HCT116 (cell line): ENCODE data around the gene DLX5.

ENCODE experiments used
- CTCF ChIP-seq, 3 experiments: fragments of 200-600 bp in 1 of 3; sonication (generic) in 1 of 3; IDR thresholded peaks in 2 of 3; conservative IDR thresholded peaks in 1 of 3; 2 replicates each; pipeline ENCODE4 v1.5.1; 2012 to 2017; ENCODE audit warnings: low read depth in 2 of 3, low read length in 2 of 3, antibody characterized with exemption in 1 of 3, borderline replicate concordance in 1 of 3, control low read depth in 1 of 3, mild to moderate bottlenecking in 1 of 3, mixed read lengths in 1 of 3, mixed run types in 1 of 3, moderate library complexity in 1 of 3; ENCODE audit not compliant: insufficient read depth in 1 of 3
- EZH2 ChIP-seq: fragments of 200-600 bp; sonication (generic); IDR thresholded peaks from 2 replicates; pipeline ENCODE4 v1.6.1; 2017; ENCODE audit warnings: antibody characterized with exemption, mixed run types
- EZH2phosphoT487 ChIP-seq: fragments of 200-600 bp; IDR thresholded peaks from 2 replicates; pipeline ENCODE4 v1.6.1; 2018; ENCODE audit warnings: antibody characterized with exemption, borderline replicate concordance
- POLR2A ChIP-seq: IDR thresholded peaks from 2 replicates; pipeline ENCODE4 v1.7.0; 2011; ENCODE audit warnings: borderline replicate concordance; ENCODE audit not compliant: insufficient read depth, insufficient read length; ENCODE audit errors: extremely low read depth
- POLR2AphosphoS5 ChIP-seq: IDR thresholded peaks from 2 replicates; pipeline ENCODE4 v1.6.1; 2011; ENCODE audit warnings: mild to moderate bottlenecking, low read depth, low read length, moderate library complexity
- RAD21 ChIP-seq: IDR thresholded peaks from 2 replicates; pipeline ENCODE4 v1.6.1; 2012; ENCODE audit warnings: low read depth, mild to moderate bottlenecking
- SIN3A ChIP-seq: IDR thresholded peaks from 2 replicates; pipeline ENCODE4 v1.6.1; 2012; ENCODE audit warnings: low read depth
- SP1 ChIP-seq: IDR thresholded peaks from 2 replicates; pipeline ENCODE4 v1.6.1; 2012; ENCODE audit warnings: low read depth
- YY1 ChIP-seq: IDR thresholded peaks from 2 replicates; pipeline ENCODE4 v1.6.1; 2011; ENCODE audit warnings: low read length, low read depth, moderate library complexity, mild to moderate bottlenecking; ENCODE audit not compliant: insufficient replicate concordance; ENCODE audit errors: extremely low read depth
- ZNF274 ChIP-seq: fragments of 200-500 bp; sonication (Bioruptor generic); IDR thresholded peaks from 2 replicates; pipeline ENCODE4 v1.6.1; 2014; ENCODE audit warnings: mild to moderate bottlenecking, low read depth, low read length, inconsistent platforms
- TF ChIP-seq, protein P1 (sequence below): IDR thresholded peaks from 2 replicates; pipeline ENCODE4 v1.6.1; 2012; ENCODE audit warnings: low read depth

- TF ChIP-seq CTCF (IDR thresholded peaks at IDR 0.05 in 2 of 3, conservative IDR thresholded peaks at IDR 0.05 in 1 of 3; ENCODE audit: borderline replicate concordance in 1 of 3, insufficient read depth in 1 of 3, low read depth in 2 of 3, low read length in 2 of 3) (no peak), EZH2phosphoT487 (no peak), ZNF274 (no peak), EZH2 (no peak), SP1 (no peak), YY1 (no peak), POLR2A (no peak), RAD21 (no peak), SIN3A (no peak), POLR2AphosphoS5 (no peak)
- TF ChIP-seq, protein P1, sequence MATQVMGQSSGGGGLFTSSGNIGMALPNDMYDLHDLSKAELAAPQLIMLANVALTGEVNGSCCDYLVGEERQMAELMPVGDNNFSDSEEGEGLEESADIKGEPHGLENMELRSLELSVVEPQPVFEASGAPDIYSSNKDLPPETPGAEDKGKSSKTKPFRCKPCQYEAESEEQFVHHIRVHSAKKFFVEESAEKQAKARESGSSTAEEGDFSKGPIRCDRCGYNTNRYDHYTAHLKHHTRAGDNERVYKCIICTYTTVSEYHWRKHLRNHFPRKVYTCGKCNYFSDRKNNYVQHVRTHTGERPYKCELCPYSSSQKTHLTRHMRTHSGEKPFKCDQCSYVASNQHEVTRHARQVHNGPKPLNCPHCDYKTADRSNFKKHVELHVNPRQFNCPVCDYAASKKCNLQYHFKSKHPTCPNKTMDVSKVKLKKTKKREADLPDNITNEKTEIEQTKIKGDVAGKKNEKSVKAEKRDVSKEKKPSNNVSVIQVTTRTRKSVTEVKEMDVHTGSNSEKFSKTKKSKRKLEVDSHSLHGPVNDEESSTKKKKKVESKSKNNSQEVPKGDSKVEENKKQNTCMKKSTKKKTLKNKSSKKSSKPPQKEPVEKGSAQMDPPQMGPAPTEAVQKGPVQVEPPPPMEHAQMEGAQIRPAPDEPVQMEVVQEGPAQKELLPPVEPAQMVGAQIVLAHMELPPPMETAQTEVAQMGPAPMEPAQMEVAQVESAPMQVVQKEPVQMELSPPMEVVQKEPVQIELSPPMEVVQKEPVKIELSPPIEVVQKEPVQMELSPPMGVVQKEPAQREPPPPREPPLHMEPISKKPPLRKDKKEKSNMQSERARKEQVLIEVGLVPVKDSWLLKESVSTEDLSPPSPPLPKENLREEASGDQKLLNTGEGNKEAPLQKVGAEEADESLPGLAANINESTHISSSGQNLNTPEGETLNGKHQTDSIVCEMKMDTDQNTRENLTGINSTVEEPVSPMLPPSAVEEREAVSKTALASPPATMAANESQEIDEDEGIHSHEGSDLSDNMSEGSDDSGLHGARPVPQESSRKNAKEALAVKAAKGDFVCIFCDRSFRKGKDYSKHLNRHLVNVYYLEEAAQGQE = no peak
These were observed 32.2 kb downstream of the DLX5 start for GRCh38 chr7:96992192-96993005.
